ENCODE data around the gene SSR1. TPM values are rescaled to one million over a fixed set of nuclear protein-coding genes. Genes with fewer than 3 reads are reported as not detected.

Gene SSR1
- polyA plus RNA-seq, 1 donor from 2014 or later: 53.0 TPM

DNA sequence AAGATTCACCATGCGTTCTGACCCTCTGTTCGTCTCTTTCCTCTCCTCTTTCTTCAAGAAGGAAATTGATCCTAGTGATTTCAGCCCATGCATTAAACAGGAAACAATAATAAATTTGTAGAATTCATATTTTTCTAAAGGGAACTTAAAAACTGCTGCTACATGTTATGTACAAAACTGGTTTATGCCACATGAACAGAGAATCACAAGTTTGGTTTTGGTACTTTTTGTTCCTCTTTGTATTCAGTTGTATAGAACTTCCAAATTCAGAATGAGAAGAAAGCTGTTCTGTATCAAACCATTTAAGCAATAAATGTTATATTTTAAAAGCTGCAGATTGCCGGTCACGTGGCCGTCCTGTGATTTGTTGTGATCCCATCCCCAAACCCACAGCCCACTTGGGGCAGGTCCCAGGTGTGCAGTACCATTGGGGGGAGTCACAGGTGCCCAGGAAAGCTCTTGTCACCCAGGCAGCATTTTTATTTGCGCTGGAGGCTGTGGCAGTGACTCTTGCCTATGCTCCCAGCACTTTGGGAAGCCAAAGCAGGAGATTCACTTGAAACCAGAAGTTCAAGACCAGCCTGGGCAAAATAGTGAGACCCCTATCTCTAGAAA is 61.2 kb downstream of the SSR1 start:
- Histone ChIP-seq H3K4me2 (ENCODE audit: low read length) (no peak overlapping the region), H3K9me3 (ENCODE audit: low read length) (no peaks in the 10 kb centered on the region), H3K36me3 (ENCODE audit: insufficient read depth, low read length) (no peaks in the 10 kb centered on the region), H3K27me3 (ENCODE audit: insufficient read depth, low read depth, low read length) (no peaks in the 10 kb centered on the region), H2AFZ (ENCODE audit: low read depth, low read length) (no peak overlapping the region), H3K79me2 (replicated peaks; ENCODE audit: insufficient read depth, low read length) (no peaks in the 10 kb centered on the region), H3F3A (ENCODE audit: insufficient read depth, low read length, poor library complexity, severe bottlenecking) (no peaks in the 10 kb centered on the region), H3K27ac (ENCODE audit: low read length) (no peak overlapping the region), H3K9ac (ENCODE audit: low read length) (no peak overlapping the region), H3K4me3 (ENCODE audit: low read length) (no peak overlapping the region), H4K20me1 (ENCODE audit: insufficient read depth) (no peaks in the 10 kb centered on the region), H3K9me2 (ENCODE audit: insufficient read depth, low read length) (no peaks in the 10 kb centered on the region)
- TF ChIP-seq, protein P1, sequence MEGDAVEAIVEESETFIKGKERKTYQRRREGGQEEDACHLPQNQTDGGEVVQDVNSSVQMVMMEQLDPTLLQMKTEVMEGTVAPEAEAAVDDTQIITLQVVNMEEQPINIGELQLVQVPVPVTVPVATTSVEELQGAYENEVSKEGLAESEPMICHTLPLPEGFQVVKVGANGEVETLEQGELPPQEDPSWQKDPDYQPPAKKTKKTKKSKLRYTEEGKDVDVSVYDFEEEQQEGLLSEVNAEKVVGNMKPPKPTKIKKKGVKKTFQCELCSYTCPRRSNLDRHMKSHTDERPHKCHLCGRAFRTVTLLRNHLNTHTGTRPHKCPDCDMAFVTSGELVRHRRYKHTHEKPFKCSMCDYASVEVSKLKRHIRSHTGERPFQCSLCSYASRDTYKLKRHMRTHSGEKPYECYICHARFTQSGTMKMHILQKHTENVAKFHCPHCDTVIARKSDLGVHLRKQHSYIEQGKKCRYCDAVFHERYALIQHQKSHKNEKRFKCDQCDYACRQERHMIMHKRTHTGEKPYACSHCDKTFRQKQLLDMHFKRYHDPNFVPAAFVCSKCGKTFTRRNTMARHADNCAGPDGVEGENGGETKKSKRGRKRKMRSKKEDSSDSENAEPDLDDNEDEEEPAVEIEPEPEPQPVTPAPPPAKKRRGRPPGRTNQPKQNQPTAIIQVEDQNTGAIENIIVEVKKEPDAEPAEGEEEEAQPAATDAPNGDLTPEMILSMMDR (IDR thresholded peaks at IDR 0.05; ENCODE audit: poor library complexity, severe bottlenecking): no peak
- no peak for TF ChIP-seq TAF1 (IDR thresholded peaks at IDR 0.05; ENCODE audit: low read depth)
- no peak for TF ChIP-seq MXI1 (conservative IDR thresholded peaks at IDR 0.05; ENCODE audit: poor library complexity, severe bottlenecking)
- TF ChIP-seq RAD21 (conservative IDR thresholded peaks at IDR 0.05): no peak
- TF ChIP-seq EZH2 (IDR thresholded peaks at IDR 0.05; ENCODE audit: borderline replicate concordance, insufficient read depth, low read length, poor library complexity, severe bottlenecking): no peak
- TF ChIP-seq REST (IDR thresholded peaks at IDR 0.05; ENCODE audit: borderline replicate concordance): no peak
- TF ChIP-seq POLR2AphosphoS5 (IDR thresholded peaks at IDR 0.05): no peak
- no peak for TF ChIP-seq EP300 (conservative IDR thresholded peaks at IDR 0.05; ENCODE audit: poor library complexity, severe bottlenecking)
- TF ChIP-seq SMC3 (conservative IDR thresholded peaks at IDR 0.05; ENCODE audit: poor library complexity): no peak

DNA sequence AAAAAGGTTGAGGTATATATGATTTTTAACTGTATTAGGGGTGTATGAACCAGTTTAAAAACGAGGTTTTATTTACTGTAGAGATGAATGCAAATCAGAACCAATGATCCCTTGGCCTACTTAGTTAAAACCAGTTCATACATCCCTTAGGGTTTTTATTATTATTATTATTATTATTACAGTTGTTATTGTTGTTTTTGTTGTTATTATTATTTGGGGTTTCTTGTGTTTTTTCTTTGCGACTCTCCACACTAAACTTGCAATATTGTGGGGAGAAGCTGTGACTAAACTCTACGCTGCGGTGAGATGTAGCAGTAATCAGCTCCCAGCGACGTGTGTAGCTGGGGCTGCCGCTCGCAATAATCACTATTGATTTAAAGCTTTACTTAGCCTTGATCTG is 62.2 kb downstream of the SSR1 start:
- no peaks in the 10 kb centered on the region for H3K36me3 ChIP-seq (ENCODE audit: insufficient read depth, low read length)
- H3K9me3 ChIP-seq (ENCODE audit: low read length): no peaks in the 10 kb centered on the region
- H3K9me2 ChIP-seq (ENCODE audit: insufficient read depth, low read length): no peaks in the 10 kb centered on the region
- H3K79me2 ChIP-seq (replicated peaks; ENCODE audit: insufficient read depth, low read length): no peaks in the 10 kb centered on the region
- no peak for TF ChIP-seq MXI1 (conservative IDR thresholded peaks at IDR 0.05; ENCODE audit: poor library complexity, severe bottlenecking)
- no peak for TF ChIP-seq SMC3 (conservative IDR thresholded peaks at IDR 0.05; ENCODE audit: poor library complexity)
- no peak for TF ChIP-seq REST (IDR thresholded peaks at IDR 0.05; ENCODE audit: borderline replicate concordance)
- TF ChIP-seq RAD21 (conservative IDR thresholded peaks at IDR 0.05): no peak
- no peak for TF ChIP-seq TAF1 (IDR thresholded peaks at IDR 0.05; ENCODE audit: low read depth)
- TF ChIP-seq POLR2AphosphoS5 (IDR thresholded peaks at IDR 0.05): no peak
- TF ChIP-seq, protein P1 (IDR thresholded peaks at IDR 0.05; ENCODE audit: poor library complexity, severe bottlenecking): no peak
- no peak for TF ChIP-seq EP300 (conservative IDR thresholded peaks at IDR 0.05; ENCODE audit: poor library complexity, severe bottlenecking)
- no peak for TF ChIP-seq EZH2 (IDR thresholded peaks at IDR 0.05; ENCODE audit: borderline replicate concordance, insufficient read depth, low read length, poor library complexity, severe bottlenecking)
- H4K20me1 ChIP-seq (ENCODE audit: insufficient read depth): no peaks in the 10 kb centered on the region
- no peak overlapping the region for H2AFZ ChIP-seq (ENCODE audit: low read depth, low read length)
- no peaks in the 10 kb centered on the region for H3F3A ChIP-seq (ENCODE audit: insufficient read depth, low read length, poor library complexity, severe bottlenecking)
- H3K27ac ChIP-seq (ENCODE audit: low read length): no peak overlapping the region
- no peak overlapping the region for H3K4me2 ChIP-seq (ENCODE audit: low read length)
- no peak overlapping the region for H3K4me3 ChIP-seq (ENCODE audit: low read length)
- no peaks in the 10 kb centered on the region for H3K27me3 ChIP-seq (ENCODE audit: insufficient read depth, low read depth, low read length)
- H3K9ac ChIP-seq (ENCODE audit: low read length): no peak overlapping the region

All from neural cell (in vitro differentiated cells).